Measurements from ENCODE around the gene XPR1. TPM values are rescaled to one million over a fixed set of nuclear protein-coding genes. Genes with fewer than 3 reads are reported as not detected.

The XPR1 gene
- total RNA-seq, 4 donors from 2014 or later: 17.2 to 28.3 (median 26.6) TPM

DNA sequence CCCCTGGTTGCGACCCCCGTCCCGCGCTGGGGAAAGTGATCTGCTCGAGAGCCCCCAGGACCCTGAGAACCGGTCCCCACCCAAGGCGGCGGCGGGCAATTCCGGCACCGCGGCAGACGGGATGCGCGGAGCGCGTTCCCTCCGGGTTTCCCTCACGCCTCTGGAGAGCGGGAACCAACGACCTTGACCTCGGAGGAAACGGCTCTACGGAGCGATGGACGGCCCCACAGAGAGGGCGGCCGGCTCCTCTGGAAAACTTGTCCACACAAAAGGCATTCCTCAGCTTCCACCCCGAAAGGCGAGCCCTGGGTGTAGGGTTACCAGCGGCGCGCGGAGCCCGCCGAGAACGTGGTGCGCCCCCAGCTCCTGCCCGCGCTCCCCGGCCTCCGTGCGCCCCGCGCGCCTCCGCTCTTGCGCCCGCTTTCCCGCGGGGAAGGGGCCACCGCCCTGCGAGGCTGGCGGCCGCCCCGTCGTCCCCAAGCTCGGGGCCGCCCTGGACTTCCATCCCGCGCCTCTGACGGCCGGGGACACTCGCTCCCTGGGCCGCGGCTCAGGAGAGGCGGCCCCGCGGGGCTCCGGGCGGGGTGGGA, 280.5 kb downstream of the XPR1 start:
- peak; percentile 37 for ATAC-seq
- no peak for TF ChIP-seq POLR2A (IDR thresholded peaks at IDR 0.05)
- TF ChIP-seq POLR2AphosphoS5 (IDR thresholded peaks at IDR 0.05): no peak
- no peak for TF ChIP-seq EP300 (IDR thresholded peaks at IDR 0.05)
- TF ChIP-seq, protein P1, sequence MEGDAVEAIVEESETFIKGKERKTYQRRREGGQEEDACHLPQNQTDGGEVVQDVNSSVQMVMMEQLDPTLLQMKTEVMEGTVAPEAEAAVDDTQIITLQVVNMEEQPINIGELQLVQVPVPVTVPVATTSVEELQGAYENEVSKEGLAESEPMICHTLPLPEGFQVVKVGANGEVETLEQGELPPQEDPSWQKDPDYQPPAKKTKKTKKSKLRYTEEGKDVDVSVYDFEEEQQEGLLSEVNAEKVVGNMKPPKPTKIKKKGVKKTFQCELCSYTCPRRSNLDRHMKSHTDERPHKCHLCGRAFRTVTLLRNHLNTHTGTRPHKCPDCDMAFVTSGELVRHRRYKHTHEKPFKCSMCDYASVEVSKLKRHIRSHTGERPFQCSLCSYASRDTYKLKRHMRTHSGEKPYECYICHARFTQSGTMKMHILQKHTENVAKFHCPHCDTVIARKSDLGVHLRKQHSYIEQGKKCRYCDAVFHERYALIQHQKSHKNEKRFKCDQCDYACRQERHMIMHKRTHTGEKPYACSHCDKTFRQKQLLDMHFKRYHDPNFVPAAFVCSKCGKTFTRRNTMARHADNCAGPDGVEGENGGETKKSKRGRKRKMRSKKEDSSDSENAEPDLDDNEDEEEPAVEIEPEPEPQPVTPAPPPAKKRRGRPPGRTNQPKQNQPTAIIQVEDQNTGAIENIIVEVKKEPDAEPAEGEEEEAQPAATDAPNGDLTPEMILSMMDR (IDR thresholded peaks at IDR 0.05): no peak
- peak overlapping the region; percentile 70 to 96 (median 94) for H3K27ac ChIP-seq
- 0% methylated on average over 1 of the region's 71 CpGs; no CpG with 5 or more reads in 1 of the 2 donors for WGBS, 2 donors (ENCODE audit: low coverage in 1 of 2)
- H3K36me3 ChIP-seq: peaks cover 0 to 14% of the 10 kb centered on the region in 2 donors
- no peaks in the 10 kb centered on the region for H3K27me3 ChIP-seq
- H3K4me1 ChIP-seq: peaks cover 2 to 56% (median 8%) of the 10 kb centered on the region in 3 donors
- H3K4me3 ChIP-seq: peak overlapping the region; percentile 70 to 76
- no peaks in the 10 kb centered on the region for H3K9me3 ChIP-seq

DNA sequence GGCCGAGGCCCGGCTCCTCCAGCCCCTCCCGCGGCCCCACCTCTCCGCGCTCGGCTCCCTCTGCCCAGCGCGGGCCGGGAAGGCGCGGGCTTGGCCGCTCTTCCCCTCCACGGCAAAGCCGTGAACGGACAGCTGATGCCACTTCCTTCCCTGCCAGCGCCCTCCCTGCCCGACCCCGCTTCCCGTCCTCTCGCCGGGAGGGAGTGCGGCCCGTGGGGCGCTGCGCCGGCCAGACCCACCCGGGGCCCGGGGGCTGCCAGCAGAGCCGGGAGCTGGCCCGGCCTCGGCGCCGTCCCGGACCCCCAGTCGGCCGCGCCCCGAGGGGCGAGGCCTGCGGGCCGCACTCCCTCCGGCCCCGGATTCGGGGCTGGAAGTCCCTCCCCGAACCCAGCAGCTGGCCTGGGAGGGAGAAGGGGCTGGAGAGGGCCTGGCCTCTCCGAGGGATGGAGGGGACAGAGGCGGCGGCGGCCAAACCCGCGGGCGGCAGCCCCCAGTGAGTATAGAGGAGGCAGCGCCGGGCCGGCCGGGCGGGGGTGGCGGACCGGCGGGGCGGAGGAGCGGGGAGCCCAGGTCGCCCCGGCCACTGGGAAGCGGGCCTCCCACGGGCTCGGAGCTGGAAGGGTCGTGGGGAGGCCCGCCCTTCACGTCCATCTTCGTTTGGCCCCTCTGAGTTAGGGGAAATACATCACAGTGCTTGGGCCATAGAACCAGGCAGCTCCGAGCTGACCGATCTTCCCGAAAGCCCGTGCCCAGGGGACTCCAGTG, 281.2 kb downstream of the XPR1 start, which contains the start of gene KIAA1614:
TSS of gene KIAA1614 (plus strand) at position 97 of the 765 bp plus-strand sequence. CDS start at position 444, 347 bp downstream.
- peak within 1 kb of the TSS; percentile 70 to 76 for H3K4me3 ChIP-seq
- peak within 1 kb of the TSS; percentile 70 to 96 (median 94) for H3K27ac ChIP-seq
- peaks cover 0 to 20% of the 10 kb centered on the region in 2 donors for H3K36me3 ChIP-seq
- ATAC-seq: peak; percentile 87
- H3K9me3 ChIP-seq: no peaks in the 10 kb centered on the region
- TF ChIP-seq, protein P1 (IDR thresholded peaks at IDR 0.05): no peak
- TF ChIP-seq POLR2A (IDR thresholded peaks at IDR 0.05) (peak; percentile 65 to 66), POLR2AphosphoS5 (IDR thresholded peaks at IDR 0.05) (peak; percentile 47), EP300 (IDR thresholded peaks at IDR 0.05) (no peak)
- H3K27me3 ChIP-seq: no peaks in the 10 kb centered on the region
- H3K4me1 ChIP-seq: peaks cover 2 to 56% (median 8%) of the 10 kb centered on the region in 3 donors
- WGBS, 2 donors (ENCODE audit: low coverage in 1 of 2): no CpG with 5 or more reads among the region's 76 CpGs

- H3K27me3 ChIP-seq: no peaks in the 10 kb centered on the region
- TF ChIP-seq POLR2A (IDR thresholded peaks at IDR 0.05): no peak
- no peak for TF ChIP-seq POLR2AphosphoS5 (IDR thresholded peaks at IDR 0.05)
- no peak for TF ChIP-seq EP300 (IDR thresholded peaks at IDR 0.05)
- TF ChIP-seq, protein P1 (IDR thresholded peaks at IDR 0.05): no peak
- peaks cover 0 to 46% of the 10 kb centered on the region in 2 donors for H3K36me3 ChIP-seq
- no peak overlapping the region for H3K4me3 ChIP-seq
- WGBS, 2 donors (ENCODE audit: low coverage in 1 of 2): 84 to 94% methylated on average over 5 of the region's 11 CpGs
- no peak for ATAC-seq
- peaks cover 2 to 40% (median 8%) of the 10 kb centered on the region in 3 donors for H3K4me1 ChIP-seq
- no peaks in the 10 kb centered on the region for H3K9me3 ChIP-seq
- H3K27ac ChIP-seq: no peak overlapping the region
Observed at GRCh38 chr1:180915426-180915965, 283.7 kb downstream of the XPR1 start.

DNA sequence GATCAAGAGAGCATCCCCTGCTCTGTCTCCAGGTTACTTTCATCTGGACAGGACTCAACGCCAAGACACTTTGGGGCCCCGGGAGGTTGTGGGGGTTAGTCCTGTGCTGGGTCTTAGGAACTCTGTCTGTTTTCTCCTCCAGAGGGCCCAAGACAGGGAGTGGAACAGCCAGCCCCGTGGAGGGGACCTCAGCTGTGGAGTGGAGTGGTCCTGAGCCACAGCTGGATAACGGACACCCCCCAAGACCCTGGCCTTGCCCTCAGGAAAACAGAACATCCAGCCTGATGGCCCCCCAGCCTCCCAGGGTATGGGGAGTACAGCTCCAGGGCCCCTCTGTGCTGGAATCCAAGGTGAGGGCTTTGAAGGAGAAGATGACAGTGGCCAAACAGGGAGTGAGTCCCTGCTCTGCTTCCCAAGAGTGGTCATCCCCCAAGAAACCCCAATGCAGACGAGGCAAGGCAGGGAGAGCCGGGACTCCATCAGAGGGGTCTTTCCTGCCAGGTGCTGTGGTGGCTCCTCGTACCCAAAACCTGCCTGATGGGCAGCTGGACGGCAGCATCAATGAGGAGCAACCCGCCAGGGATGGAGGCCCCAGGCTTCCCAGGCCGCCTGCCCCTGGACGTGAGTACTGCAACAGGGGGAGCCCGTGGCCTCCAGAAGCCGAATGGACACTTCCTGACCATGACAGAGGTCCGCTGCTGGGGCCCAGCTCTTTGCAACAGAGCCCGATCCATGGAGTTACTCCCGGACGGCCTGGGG, 284.4 kb downstream of the XPR1 start:
- ATAC-seq: no peak
- TF ChIP-seq, protein P1 (IDR thresholded peaks at IDR 0.05): no peak
- TF ChIP-seq POLR2A (IDR thresholded peaks at IDR 0.05): no peak
- TF ChIP-seq EP300 (IDR thresholded peaks at IDR 0.05): no peak
- TF ChIP-seq POLR2AphosphoS5 (IDR thresholded peaks at IDR 0.05): no peak
- no peak overlapping the region for H3K27ac ChIP-seq
- peaks cover 2 to 33% (median 8%) of the 10 kb centered on the region in 3 donors for H3K4me1 ChIP-seq
- WGBS, 2 donors (ENCODE audit: low coverage in 1 of 2): 80% methylated on average over 3 of the region's 17 CpGs; no CpG with 5 or more reads in 1 of the 2 donors
- peaks cover 0 to 49% of the 10 kb centered on the region in 2 donors for H3K36me3 ChIP-seq
- H3K9me3 ChIP-seq: no peaks in the 10 kb centered on the region
- no peaks in the 10 kb centered on the region for H3K27me3 ChIP-seq
- H3K4me3 ChIP-seq: no peak overlapping the region

Data from gastroesophageal sphincter (tissue), 4 donors.